ENCODE data around the gene ESF1. TPM values are rescaled to one million over a fixed set of nuclear protein-coding genes. Genes with fewer than 3 reads are reported as not detected.

ESF1 gene
- total and polyA plus RNA-seq, 2 of the 8 experiments (the other 6 are each of a cell fraction or from before 2014, with no cell fraction given) = 1.1 to 32.9 TPM

- Histone ChIP-seq H2BK5ac (ENCODE audit: low read depth, low read length) (no peak overlapping the region), H2BK20ac (ENCODE audit: low read length) (no peak overlapping the region), H3K4me2 (ENCODE audit: insufficient read depth in 1 of 2, low read depth in 2 of 2, low read length in 2 of 2) (no peak overlapping the region), H3K4ac (replicated peaks; ENCODE audit: insufficient read length, low read depth, low read length) (no peak overlapping the region), H2AK5ac (ENCODE audit: low read depth, low read length) (no peak overlapping the region), H3K79me2 (ENCODE audit: control insufficient read depth in 1 of 2, insufficient read depth in 2 of 2, low read length in 2 of 2) (no peaks in the 10 kb centered on the region), H3K79me1 (ENCODE audit: low read depth, low read length) (no peaks in the 10 kb centered on the region), H3K18ac (ENCODE audit: extremely low read depth, low read length) (no peak overlapping the region), H3K9me3 (ENCODE audit: insufficient read depth in 2 of 2, low read depth in 1 of 2, low read length in 1 of 2) (no peaks in the 10 kb centered on the region), H3K27me3 (replicated peaks in 1 of 4; ENCODE audit: control insufficient read depth in 3 of 4, extremely low read depth in 1 of 4, insufficient read depth in 3 of 4, low read length in 3 of 4) (no peaks in the 10 kb centered on the region), H3K4me1 (replicated peaks in 1 of 4; ENCODE audit: control insufficient read depth in 3 of 4, insufficient read depth in 4 of 4, low read length in 3 of 4) (no peaks in the 10 kb centered on the region), H2BK15ac (ENCODE audit: low read length) (no peak overlapping the region), H4K5ac (ENCODE audit: insufficient read length, low read depth, low read length) (no peak overlapping the region), H2BK12ac (ENCODE audit: low read depth, low read length) (no peak overlapping the region), H3K23ac (ENCODE audit: insufficient read length) (no peak overlapping the region), H3K9ac (replicated peaks in 1 of 4; ENCODE audit: extremely low read depth in 1 of 4, low read depth in 3 of 4, low read length in 3 of 4) (no peak overlapping the region), H3K4me3 (ENCODE audit: extremely low read depth in 1 of 4, insufficient read depth in 2 of 4, low read depth in 3 of 4, low read length in 4 of 4) (no peak overlapping the region), H4K8ac (ENCODE audit: extremely low read depth, insufficient read depth, low read length) (no peak overlapping the region), H3K56ac (replicated peaks; ENCODE audit: insufficient read length, low read depth, low read length) (no peak overlapping the region), H3K23me2 (ENCODE audit: low read depth, low read length) (no peaks in the 10 kb centered on the region), H4K20me1 (replicated peaks in 1 of 2; ENCODE audit: control insufficient read depth in 1 of 2, insufficient read depth in 2 of 2, low read length in 2 of 2) (no peaks in the 10 kb centered on the region), H4K91ac (replicated peaks; ENCODE audit: insufficient read length, low read length) (no peak overlapping the region), H3K14ac (ENCODE audit: insufficient read length) (no peak overlapping the region), H3K27ac (ENCODE audit: low read depth, low read length) (no peak overlapping the region), H2BK120ac (replicated peaks; ENCODE audit: low read depth, low read length) (no peak overlapping the region), H2AFZ (ENCODE audit: low read length) (no peak overlapping the region), H3K36me3 (ENCODE audit: control insufficient read depth in 2 of 4, insufficient read depth in 4 of 4, low read length in 3 of 4) (peaks cover 8 to 46% (median 33%) of the 10 kb centered on the region in 4 experiments)
- DNase-seq (ENCODE audit: low read depth in 1 of 2, low spot score in 2 of 2) (no peak), FAIRE-seq (no peak)
- CTCF ChIA-PET (ENCODE audit: partially characterized antibody) = interaction anchor here (0.6 to 5.6 kb wide), 5 partner anchors 12 to 237 kb away, joined by 3 to 60 read pairs (median 6); no protein-coding TSS in a partner anchor
- POLR2A ChIA-PET (ENCODE audit: partially characterized antibody) = interaction anchor here (1.0 to 1.2 kb wide), 2 partner anchors 32 to 36 kb away, joined by 3 read pairs; partner anchors contain the start of genes ESF1 and NDUFAF5
- no peak for TF ChIP-seq ASH2L (IDR thresholded peaks at IDR 0.05; ENCODE audit: low read length)
- TF ChIP-seq EGR1 (IDR thresholded peaks at IDR 0.05; ENCODE audit: borderline replicate concordance, low read depth, low read length) = no peak
- no peak for TF ChIP-seq SP4 (IDR thresholded peaks at IDR 0.05; ENCODE audit: low read length)
- TF ChIP-seq HDAC6 (IDR thresholded peaks at IDR 0.05; ENCODE audit: low read depth, low read length) = no peak
- TF ChIP-seq, protein P1, sequence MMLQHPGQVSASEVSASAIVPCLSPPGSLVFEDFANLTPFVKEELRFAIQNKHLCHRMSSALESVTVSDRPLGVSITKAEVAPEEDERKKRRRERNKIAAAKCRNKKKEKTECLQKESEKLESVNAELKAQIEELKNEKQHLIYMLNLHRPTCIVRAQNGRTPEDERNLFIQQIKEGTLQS (IDR thresholded peaks at IDR 0.05; ENCODE audit: insufficient read depth, low read depth, low read length) = no peak
- no peak for TF ChIP-seq SUZ12 (IDR thresholded peaks at IDR 0.05; ENCODE audit: low read length)
- TF ChIP-seq FOSL1 (IDR thresholded peaks at IDR 0.05; ENCODE audit: insufficient read depth, low read depth, low read length) = no peak
- no peak for TF ChIP-seq ATF2 (IDR thresholded peaks at IDR 0.05; ENCODE audit: low read length)
- TF ChIP-seq POLR2A (IDR thresholded peaks at IDR 0.05; ENCODE audit: control extremely low read depth in 1 of 2, low read depth in 2 of 2, low read length in 2 of 2) = no peak
- no peak for TF ChIP-seq CEBPB (IDR thresholded peaks at IDR 0.05; ENCODE audit: low read depth, low read length)
- TF ChIP-seq JUN (IDR thresholded peaks at IDR 0.05; ENCODE audit: low read depth, low read length) = no peak
- TF ChIP-seq RXRA (IDR thresholded peaks at IDR 0.05; ENCODE audit: insufficient read depth, low read depth, low read length) = no peak
- TF ChIP-seq TBP (IDR thresholded peaks at IDR 0.05; ENCODE audit: low read depth, low read length) = no peak
- no peak for TF ChIP-seq SIRT6 (IDR thresholded peaks at IDR 0.05; ENCODE audit: low read length)
- TF ChIP-seq GABPA (IDR thresholded peaks at IDR 0.05; ENCODE audit: borderline replicate concordance, insufficient read depth, low read length) = no peak
Measured at GRCh38 chr20:13817342-13817741, 32.6 kb upstream of the ESF1 start.

All from H1 (cell line).